HepG2 (cell line): ENCODE data around the gene P2RY6. TPM values are rescaled to one million over a fixed set of nuclear protein-coding genes. Genes with fewer than 3 reads are reported as not detected.
A peak's percentile ranks its signal among the peaks of the same experiment; 100 is the strongest.

Experiments used
- CHD2 ChIP-seq: IDR thresholded peaks from 2 replicates; pipeline ENCODE4 v1.6.1; 2011; ENCODE audit warnings: low read depth, low read length, improper control_type of control experiment
- CREB3 ChIP-seq: sonication (generic); formaldehyde crosslinking; IDR thresholded peaks from 2 replicates; pipeline ENCODE4 v1.5.0; 2020; ENCODE audit warnings: missing genetic modification reagents
- CSRNP2 ChIP-seq: sonication (generic); formaldehyde crosslinking; conservative IDR thresholded peaks from 2 replicates; pipeline ENCODE4 v1.8.0; 2022; ENCODE audit warnings: low read depth, missing genetic modification reagents
- EED ChIP-seq: sonication (generic); formaldehyde crosslinking; IDR thresholded peaks from 2 replicates; pipeline ENCODE4 v1.5.0; 2020; ENCODE audit warnings: mild to moderate bottlenecking, missing genetic modification reagents
- HMGXB4 ChIP-seq, 2 experiments: sonication (generic) in 1 of 2; formaldehyde crosslinking in 1 of 2; IDR thresholded peaks; 2 replicates each; pipeline versions ENCODE4 v1.4.0 to v1.6.1; 2018 to 2020; ENCODE audit warnings: missing genetic modification reagents in 2 of 2, borderline replicate concordance in 1 of 2, low read depth in 1 of 2, mild to moderate bottlenecking in 1 of 2, missing biosample characterization in 1 of 2
- MED13 ChIP-seq: sonication (generic); formaldehyde crosslinking; IDR thresholded peaks from 2 replicates; pipeline ENCODE4 v1.5.0; 2020; ENCODE audit warnings: missing genetic modification reagents
- NKX3-1 ChIP-seq: sonication (generic); formaldehyde crosslinking; IDR thresholded peaks from 2 replicates; pipeline ENCODE4 v1.5.0; 2020; ENCODE audit warnings: missing genetic modification reagents
- PAX8 ChIP-seq: sonication (generic); formaldehyde crosslinking; IDR thresholded peaks from 2 replicates; pipeline ENCODE4 v1.8.0; 2022; ENCODE audit warnings: mild to moderate bottlenecking, missing genetic modification reagents, borderline replicate concordance
- RELA ChIP-seq: sonication (generic); formaldehyde crosslinking; IDR thresholded peaks from 2 replicates; pipeline ENCODE4 v1.4.0; 2020; ENCODE audit warnings: missing genetic modification reagents
- RERE ChIP-seq: IDR thresholded peaks from 2 replicates; pipeline ENCODE4 v1.6.1; 2016; ENCODE audit warnings: low read depth, missing genetic modification reagents, missing compliant biosample characterization
- SOX6 ChIP-seq, 2 experiments: fragments of 450-650 bp in 1 of 2; sonication (generic) in 1 of 2; formaldehyde crosslinking in 1 of 2; IDR thresholded peaks; 2 replicates each; pipeline versions ENCODE4 v1.4.0 to v1.6.1; 2017 to 2020; ENCODE audit warnings: antibody characterized with exemption in 1 of 2, mild to moderate bottlenecking in 1 of 2, missing genetic modification reagents in 1 of 2
- TARDBP ChIP-seq: sonication (generic); formaldehyde crosslinking; IDR thresholded peaks from 2 replicates; pipeline ENCODE4 v1.8.0; 2022; ENCODE audit warnings: mild to moderate bottlenecking, missing genetic modification reagents
- THYN1 ChIP-seq: sonication (generic); formaldehyde crosslinking; IDR thresholded peaks from 2 replicates; pipeline ENCODE4 v1.8.1; 2023; ENCODE audit warnings: low read depth, mild to moderate bottlenecking, moderate library complexity, missing genetic modification reagents, borderline replicate concordance
- U2AF2 ChIP-seq: fragments of 200-400 bp; formaldehyde crosslinking; IDR thresholded peaks from 2 replicates; pipeline ENCODE4 v1.6.1; 2017; ENCODE audit warnings: low read depth, mild to moderate bottlenecking, low read length
- ZNF503 ChIP-seq: sonication (generic); formaldehyde crosslinking; IDR thresholded peaks from 2 replicates; pipeline ENCODE4 v1.4.0; 2020; ENCODE audit warnings: missing genetic modification reagents
- ZNF652 ChIP-seq: IDR thresholded peaks from 2 replicates; pipeline ENCODE4 v1.6.1; 2016; ENCODE audit warnings: low read depth, borderline replicate concordance
- polyA plus RNA-seq, 8 experiments: library from polyadenylated mRNA; depleted of rRNA in 3 of 8; stranded (reverse) in 7 of 8; unstranded in 1 of 8; fragments of >200 nt; fragmentation: Illumina TruSeq in 4 of 8; extraction: Trizol in 4 of 8; gene quantifications; 2 replicates each; pipeline versions ENCODE4 v1.2.1 to v1.2.3, GENCODE V29; 2011 to 2016; ENCODE audit warnings: low read depth in 4 of 8, missing spikeins in 1 of 8, mixed read lengths in 1 of 8; ENCODE audit not compliant: insufficient read depth in 1 of 8
- total RNA-seq, 5 experiments: library from RNA; depleted of rRNA; stranded (reverse); fragments of >200 nt; fragmentation: Illumina TruSeq; extraction: Trizol; gene quantifications; 2 replicates each; pipeline ENCODE4 v1.2.3, GENCODE V29; 2016; ENCODE audit warnings: low read depth in 1 of 5

The P2RY6 gene
- total and polyA plus RNA-seq, 2 of the 13 experiments (the other 11 are each of a cell fraction or from before 2014, with no cell fraction given) = 0.09 to 0.29 TPM

GRCh38 chr11:73237471-73238290 is 34.5 kb upstream of the P2RY6 start (continued):
- peak; percentile 60; the same call in 1 of the 2 replicates for TF ChIP-seq ZNF503 (CRISPR knock-in tag)
- TF ChIP-seq MED13 = no peak
- no peak for TF ChIP-seq SOX6 (IDR thresholded peaks at IDR 0.05)
- peak; percentile 89 for TF ChIP-seq SOX6 (CRISPR knock-in tag; IDR thresholded peaks at IDR 0.05)
- TF ChIP-seq CHD2 = no peak
- no peak for TF ChIP-seq ZNF652 (CRISPR knock-in tag)
- no peak for TF ChIP-seq THYN1 (CRISPR knock-in tag)
- TF ChIP-seq EED (CRISPR knock-in tag) = no peak
- peak; percentile 60; the same call in 1 of the 2 replicates for TF ChIP-seq RERE
- no peak for TF ChIP-seq HMGXB4 (CRISPR knock-in tag; IDR thresholded peaks at IDR 0.05; ENCODE audit: borderline replicate concordance in 1 of 2, low read depth in 1 of 2)
- no peak for TF ChIP-seq PAX8 (CRISPR knock-in tag)
- peak; percentile 76; the same call in 1 of the 2 replicates for TF ChIP-seq TARDBP (CRISPR knock-in tag)
- no peak for TF ChIP-seq U2AF2
- no peak for TF ChIP-seq RELA (CRISPR knock-in tag)
- TF ChIP-seq NKX3-1 (CRISPR knock-in tag) = no peak
- no peak for TF ChIP-seq CSRNP2 (CRISPR knock-in tag)
- TF ChIP-seq CREB3 (CRISPR knock-in tag) = no peak
